Measurements from ENCODE around the gene RPS6KA5. TPM values are rescaled to one million over a fixed set of nuclear protein-coding genes. Genes with fewer than 3 reads are reported as not detected.
"Not testable (repeated sequence)": the region's sequence is repeated elsewhere in the genome, so short reads cannot be mapped to it uniquely, and the experiment has no call there.

The RPS6KA5 gene
- total and polyA plus RNA-seq, 10 donors = 1.4 to 17.8 (median 8.5) TPM

DNA sequence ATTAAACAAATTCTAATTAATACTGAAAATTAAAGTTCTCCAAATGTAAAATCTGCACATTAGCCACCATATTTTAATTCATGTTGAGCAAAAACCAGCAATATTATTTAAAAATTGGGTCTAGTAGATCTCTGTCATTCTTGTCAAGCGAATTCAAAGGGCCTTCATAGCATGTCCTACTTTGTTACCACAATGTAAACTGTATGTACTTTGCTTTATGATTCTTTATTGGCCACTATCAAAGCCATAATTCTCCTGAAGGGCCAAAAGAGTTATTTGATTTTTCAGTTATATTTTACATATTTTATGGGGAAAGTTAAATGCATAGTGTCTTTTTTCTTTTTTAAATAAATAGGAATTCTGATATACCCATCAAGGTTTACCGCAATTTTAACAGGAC is 117.9 kb downstream of the RPS6KA5 start:
- no peak for DNase-seq
- H3K27ac ChIP-seq = no peak overlapping the region
- H3K4me3 ChIP-seq = no peak overlapping the region
- no peak for TF ChIP-seq POLR2AphosphoS5 (IDR thresholded peaks at IDR 0.05)
- TF ChIP-seq CTCF (IDR thresholded peaks at IDR 0.05 in 8 of 11, conservative IDR thresholded peaks at IDR 0.05 in 3 of 11) = no peak
- H3K9me3 ChIP-seq = peaks cover 0 to 33% (median 30%) of the 10 kb centered on the region in 8 donors
- 96 to 99% (median 97%) methylated on average over 2 of the region's 2 CpGs for WGBS, 5 donors
- H3K36me3 ChIP-seq = peaks cover 2 to 67% (median 29%) of the 10 kb centered on the region in 6 donors
- no peaks in the 10 kb centered on the region for H3K4me1 ChIP-seq
- no peaks in the 10 kb centered on the region for H3K27me3 ChIP-seq (replicated peaks in 1 of 7)
- intact Hi-C loops (cut with DNase I; ENCODE audit: low total_unique reads) = no loop called here

DNA sequence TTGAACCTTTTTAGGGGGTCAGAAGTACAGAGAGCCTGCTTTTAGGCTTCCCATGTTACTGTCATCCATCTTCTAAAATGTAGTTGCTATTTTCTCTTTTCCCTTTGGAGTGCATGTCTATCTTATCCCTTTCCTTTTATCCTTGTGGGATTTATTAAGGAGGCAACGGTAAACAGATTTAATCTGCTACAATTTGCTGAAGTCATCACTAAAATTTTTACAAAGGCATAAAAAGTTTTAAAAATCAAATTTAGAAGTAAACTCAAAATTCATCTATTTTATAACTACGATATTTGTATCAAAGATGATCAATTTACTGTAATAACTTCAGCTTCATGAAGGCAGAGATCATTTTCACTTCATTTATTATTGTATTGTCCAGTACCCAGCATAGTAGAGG is 118.7 kb downstream of the RPS6KA5 start:
- peaks cover 0 to 33% (median 30%) of the 10 kb centered on the region in 8 donors for H3K9me3 ChIP-seq
- WGBS, 5 donors = 92 to 98% (median 97%) methylated on average over 2 of the region's 2 CpGs
- H3K27ac ChIP-seq = no peak overlapping the region
- H3K27me3 ChIP-seq (replicated peaks in 1 of 7) = no peaks in the 10 kb centered on the region
- intact Hi-C loops (cut with DNase I; ENCODE audit: low total_unique reads) = no loop called here
- no peak overlapping the region for H3K4me3 ChIP-seq
- H3K4me1 ChIP-seq = no peaks in the 10 kb centered on the region
- DNase-seq = no peak
- TF ChIP-seq POLR2AphosphoS5 (IDR thresholded peaks at IDR 0.05) = no peak
- TF ChIP-seq CTCF (IDR thresholded peaks at IDR 0.05 in 8 of 11, conservative IDR thresholded peaks at IDR 0.05 in 3 of 11) = no peak
- no peak for TF ChIP-seq POLR2A (IDR thresholded peaks at IDR 0.05)
- H3K36me3 ChIP-seq = peaks cover 2 to 73% (median 29%) of the 10 kb centered on the region in 6 donors

DNA sequence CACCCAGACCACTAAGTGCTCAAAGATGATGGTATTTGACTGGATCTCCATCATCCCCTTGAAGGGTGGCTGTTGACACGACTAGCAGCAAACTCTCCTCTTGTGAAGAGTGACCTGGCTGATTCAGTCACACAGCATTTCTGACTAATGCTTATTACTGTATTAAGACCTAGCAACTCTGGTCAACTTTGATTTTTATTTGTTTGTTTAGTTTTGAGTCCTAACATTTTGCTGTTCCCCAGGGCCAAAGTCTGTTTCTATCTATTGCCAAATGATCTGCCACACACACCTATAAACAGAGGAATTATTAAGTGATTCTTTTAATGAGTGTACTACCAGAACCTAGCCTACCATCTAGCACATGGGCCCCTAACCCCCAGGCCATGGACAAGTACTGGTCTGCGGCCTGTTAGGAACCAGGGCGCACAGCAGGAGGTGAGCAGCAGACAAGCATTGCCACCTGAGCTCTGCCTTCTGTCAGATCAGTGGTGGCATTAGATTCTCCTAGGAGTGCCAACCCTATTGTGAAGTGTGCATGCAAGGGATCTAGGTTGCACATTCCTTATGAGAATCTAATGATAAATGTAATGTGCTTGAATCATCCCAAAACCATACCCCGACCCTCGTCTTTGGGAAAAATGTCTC is 120.0 kb downstream of the RPS6KA5 start:
- DNase-seq = no peak
- Histone ChIP-seq H3K9me3 (peaks cover 0 to 33% (median 30%) of the 10 kb centered on the region in 8 donors), H3K4me1 (no peaks in the 10 kb centered on the region), H3K4me3 (no peak overlapping the region), H3K27ac (no peak overlapping the region), H3K27me3 (replicated peaks in 1 of 7) (no peaks in the 10 kb centered on the region), H3K36me3 (peaks cover 2 to 73% (median 29%) of the 10 kb centered on the region in 6 donors)
- TF ChIP-seq POLR2AphosphoS5 (IDR thresholded peaks at IDR 0.05) (no peak), CTCF (IDR thresholded peaks at IDR 0.05 in 8 of 11, conservative IDR thresholded peaks at IDR 0.05 in 3 of 11) (no peak), POLR2A (IDR thresholded peaks at IDR 0.05) (no peak)
- WGBS, 5 donors = 95 to 99% (median 97%) methylated on average over 5 of the region's 5 CpGs
- intact Hi-C loops (cut with DNase I; ENCODE audit: low total_unique reads) = no loop called here

DNA sequence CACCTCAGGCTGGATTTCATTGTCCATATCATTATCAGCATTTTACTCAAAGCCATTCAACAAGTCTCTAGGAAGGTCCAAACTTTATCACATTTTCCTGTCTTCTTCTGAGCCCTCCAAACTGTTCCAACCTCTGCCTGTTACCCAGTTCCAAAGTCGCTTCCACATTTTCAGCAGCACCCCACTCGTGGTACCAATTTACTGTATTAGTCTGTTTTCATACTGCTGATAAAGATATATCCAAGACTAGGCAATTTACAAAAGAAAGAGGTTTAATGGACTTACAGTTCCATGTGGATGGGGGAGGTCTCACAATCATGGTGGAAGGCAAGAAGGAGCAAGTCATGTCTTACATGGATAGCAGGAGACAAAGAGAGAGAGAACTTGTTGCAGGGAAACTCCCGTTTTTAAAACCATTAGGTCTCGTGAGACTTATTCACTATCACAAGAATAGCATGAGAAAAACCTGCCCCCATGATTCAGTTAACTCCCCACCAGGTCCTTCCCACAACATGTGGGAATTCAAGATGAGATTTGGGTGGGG is 121.1 kb downstream of the RPS6KA5 start:
- H3K27me3 ChIP-seq (replicated peaks in 1 of 7); intact Hi-C loops (cut with DNase I; ENCODE audit: low total_unique reads); H3K4me3 ChIP-seq; H3K27ac ChIP-seq; H3K4me1 ChIP-seq; DNase-seq: not testable (repeated sequence)
- 93 to 99% (median 96%) methylated on average over 4 of the region's 4 CpGs for WGBS, 5 donors
- H3K36me3 ChIP-seq = peaks cover 2 to 71% (median 29%) of the 10 kb centered on the region in 6 donors
- peaks cover 0 to 33% (median 30%) of the 10 kb centered on the region in 8 donors for H3K9me3 ChIP-seq
